NCI-H2227 (cell line): ENCODE measurements around the gene NRN1L.
A peak's percentile ranks its signal among the peaks of the same experiment; 100 is the strongest.
"Not testable (repeated sequence)": the region's sequence is repeated elsewhere in the genome, so short reads cannot be mapped to it uniquely, and the experiment has no call there.

ENCODE experiments used
- DNase-seq: peaks from one replicate; lab custom pipeline; 2025; ENCODE audit not compliant: unreplicated experiment; lab: John Stamatoyannopoulos, UW

Gene NRN1L

GRCh38 chr16:67882374-67883145 is 2.1 kb upstream of the NRN1L start:
- no peak for DNase-seq

- no peak for DNase-seq
These were observed 1.4 kb upstream of the NRN1L start for GRCh38 chr16:67883146-67883871.

GRCh38 chr16:67883872-67884261 is 818 bp upstream of the NRN1L start:
- DNase-seq: peak; percentile 50

- DNase-seq: no peak
These were observed 860 bp downstream of the NRN1L start for GRCh38 chr16:67885545-67885944.

GRCh38 chr16:67885976-67886375 is 1.3 kb downstream of the NRN1L start:
- DNase-seq: no peak

GRCh38 chr16:67886387-67886786 is 1.7 kb downstream of the NRN1L start:
- no peak for DNase-seq

- no peak for DNase-seq
These were observed 3.6 kb downstream of the NRN1L start for GRCh38 chr16:67888331-67888730.

- DNase-seq: no peak
These were observed 7.7 kb downstream of the NRN1L start for GRCh38 chr16:67892375-67892774.

- peak; percentile 94 for DNase-seq
These were observed 8.4 kb downstream of the NRN1L start, which contains the start of gene PSKH1 for GRCh38 chr16:67892899-67893742. Gene PSKH1, plus strand, starts transcription at chr16:67893254. Its CDS starts 15,496 bp downstream, at chr16:67908750.

- DNase-seq: peak; percentile 15
These were observed 9.2 kb downstream of the NRN1L start for GRCh38 chr16:67893743-67894399.

GRCh38 chr16:67897231-67897630 is 12.5 kb downstream of the NRN1L start:
- DNase-seq: no peak

GRCh38 chr16:67901734-67902133 is 17.0 kb downstream of the NRN1L start:
- no peak for DNase-seq

GRCh38 chr16:67902831-67903230 is 18.1 kb downstream of the NRN1L start:
- DNase-seq: no peak

GRCh38 chr16:67907397-67908180 is 22.9 kb downstream of the NRN1L start:
- no peak for DNase-seq

- DNase-seq: no peak
These were observed 24.5 kb downstream of the NRN1L start for GRCh38 chr16:67909056-67909742.

GRCh38 chr16:67910158-67910557 is 25.5 kb downstream of the NRN1L start:
- DNase-seq: peak; percentile 56

GRCh38 chr16:67914758-67915495 is 30.2 kb downstream of the NRN1L start:
- no peak for DNase-seq

- not testable (repeated sequence) for DNase-seq
These were observed 30.7 kb downstream of the NRN1L start for GRCh38 chr16:67915496-67915769.
